GM18909 (cell line): Measurements from ENCODE around the gene PRPF38A.

Source experiments
- ATAC-seq: cut with Tn5 transposase; IDR thresholded peaks from one replicate; pipeline ENCODE4 v1.9.1; 2021; ENCODE audit warnings: mild to moderate bottlenecking; ENCODE audit not compliant: unreplicated experiment, poor library complexity

PRPF38A gene

GRCh38 chr1:52454779-52455178, 50.4 kb downstream of the PRPF38A start:
- ATAC-seq: no peak

- no peak for ATAC-seq
These were observed 51.3 kb downstream of the PRPF38A start for GRCh38 chr1:52455686-52456085.

GRCh38 chr1:52460694-52461093, 56.3 kb downstream of the PRPF38A start:
- no peak for ATAC-seq

GRCh38 chr1:52461821-52462220, 57.4 kb downstream of the PRPF38A start:
- no peak for ATAC-seq

- ATAC-seq: no peak
These were observed 59.5 kb downstream of the PRPF38A start for GRCh38 chr1:52463891-52464290.

- no peak for ATAC-seq
These were observed 64.7 kb downstream of the PRPF38A start for GRCh38 chr1:52469108-52469507.
